HG03342 (cell line): ENCODE measurements around the gene WBP4.
A peak's percentile ranks its signal among the peaks of the same experiment; 100 is the strongest.
"Not testable (repeated sequence)": the region's sequence is repeated elsewhere in the genome, so short reads cannot be mapped to it uniquely, and the experiment has no call there.

Experiments
- ATAC-seq: cut with Tn5 transposase; IDR thresholded peaks from one replicate; pipeline ENCODE4 v1.9.1; 2021; ENCODE audit warnings: mild to moderate bottlenecking, moderate library complexity; ENCODE audit not compliant: unreplicated experiment

The WBP4 gene

GRCh38 chr13:41077475-41077874 lies 16.2 kb downstream of the WBP4 start:
- no peak for ATAC-seq

- no peak for ATAC-seq
Observed at GRCh38 chr13:41079725-41080124, 18.4 kb downstream of the WBP4 start.

GRCh38 chr13:41085961-41086585 lies 24.8 kb downstream of the WBP4 start:
- ATAC-seq = no peak

GRCh38 chr13:41095681-41096080 lies 34.4 kb downstream of the WBP4 start:
- not testable (repeated sequence) for ATAC-seq

GRCh38 chr13:41098761-41099160 lies 37.5 kb downstream of the WBP4 start:
- ATAC-seq = no peak

- ATAC-seq = no peak
Observed at GRCh38 chr13:41099986-41100385, 38.7 kb downstream of the WBP4 start.

GRCh38 chr13:41107104-41107571 lies 45.8 kb downstream of the WBP4 start:
- no peak for ATAC-seq

- no peak for ATAC-seq
Observed at GRCh38 chr13:41107584-41108014, 46.3 kb downstream of the WBP4 start.

GRCh38 chr13:41111454-41111853 lies 50.1 kb downstream of the WBP4 start:
- no peak for ATAC-seq

- ATAC-seq = no peak
Observed at GRCh38 chr13:41117869-41118268, 56.6 kb downstream of the WBP4 start.

- no peak for ATAC-seq
Observed at GRCh38 chr13:41122838-41123237, 61.5 kb downstream of the WBP4 start.

- ATAC-seq = no peak
Observed at GRCh38 chr13:41127701-41128100, 66.4 kb downstream of the WBP4 start.

GRCh38 chr13:41130356-41130755 lies 69.0 kb downstream of the WBP4 start:
- no peak for ATAC-seq

GRCh38 chr13:41131189-41131588 lies 69.9 kb downstream of the WBP4 start:
- not testable (repeated sequence) for ATAC-seq

- not testable (repeated sequence) for ATAC-seq
Observed at GRCh38 chr13:41131660-41132511, 70.6 kb downstream of the WBP4 start.

GRCh38 chr13:41132512-41133152 lies 71.3 kb downstream of the WBP4 start, which contains the start of gene KBTBD6:
TSS of gene KBTBD6 (minus strand) at chr13:41132802. CDS start at chr13:41132511, 291 bp downstream.
- ATAC-seq = peak; percentile 98
